Stimulated activated CD8-positive, alpha-beta memory T cell treated with anti-CD3 and anti-CD28 coated beads, Interleukin-12 subunit alpha, Interleukin-12 subunit beta, amount 100 ng/mL, for 1 hour (primary cell): ENCODE measurements around the gene OGFRL1.

ENCODE experiments used
- DNase-seq: peaks from one replicate; pipeline ENCODE4 v3.0.0-alpha.2; 2020; ENCODE audit warnings: low read depth

The OGFRL1 gene

GRCh38 chr6:71334768-71335167, 46.2 kb downstream of the OGFRL1 start:
- DNase-seq = no peak

DNA sequence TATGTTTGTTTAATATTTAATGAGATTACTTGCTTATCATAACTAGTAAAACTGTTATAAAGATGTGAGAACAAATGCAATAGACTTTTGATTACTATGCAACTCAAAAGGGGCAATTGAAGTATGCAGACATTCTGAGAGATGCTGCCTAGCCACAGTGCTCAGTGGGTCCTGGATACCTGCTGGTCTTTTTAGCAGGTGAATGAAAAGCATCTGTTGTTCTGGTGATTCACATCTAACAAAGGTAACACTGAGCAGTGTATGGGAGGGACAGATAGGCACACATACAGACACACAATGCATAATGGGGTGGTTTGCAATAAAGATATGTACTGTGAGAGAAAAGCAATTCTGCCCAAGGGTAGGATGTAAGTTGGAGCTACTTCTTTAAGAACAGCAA, 46.9 kb downstream of the OGFRL1 start:
- DNase-seq = no peak

DNA sequence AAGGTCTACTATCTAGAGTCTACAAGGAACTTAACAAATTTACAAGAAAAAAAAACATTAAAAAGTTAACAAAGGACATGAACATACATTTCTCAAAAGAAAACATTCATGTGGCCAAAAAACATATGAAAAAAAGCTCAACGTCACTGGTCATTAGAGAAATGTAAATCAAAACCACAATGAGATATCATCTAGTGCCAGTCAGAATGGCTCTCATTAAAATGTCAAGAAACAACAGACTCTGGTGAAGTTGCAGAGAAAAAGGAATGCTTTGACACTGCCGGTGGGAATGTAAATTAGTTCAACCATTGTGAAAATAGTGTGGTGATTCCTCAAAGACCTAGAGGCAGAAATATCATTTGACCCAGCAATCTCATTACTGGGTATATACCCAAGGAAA, 48.3 kb downstream of the OGFRL1 start:
- DNase-seq = no peak

GRCh38 chr6:71338540-71339316, 50.1 kb downstream of the OGFRL1 start:
- DNase-seq = no peak

DNA sequence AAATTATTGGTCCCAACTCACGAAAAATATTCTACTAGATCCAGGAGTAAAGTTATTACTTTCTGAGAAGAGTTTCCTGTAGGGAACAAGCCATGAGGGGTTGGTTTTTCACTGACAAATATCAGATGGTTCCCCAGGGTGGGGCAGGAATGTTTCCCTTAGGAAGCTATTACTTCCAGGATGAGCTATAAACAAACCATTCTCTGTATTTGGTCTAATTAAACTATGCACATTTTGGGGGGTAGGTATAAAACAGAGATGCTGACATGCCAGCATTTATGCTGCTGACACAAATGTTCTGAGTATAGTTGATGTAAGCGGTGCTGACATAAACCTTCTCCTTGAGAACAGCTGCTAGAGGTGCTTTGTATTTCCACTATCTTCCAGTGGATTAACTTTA, 54.2 kb downstream of the OGFRL1 start:
- DNase-seq = no peak

- DNase-seq = no peak
Measured at GRCh38 chr6:71345476-71346333, 57.1 kb downstream of the OGFRL1 start.

DNA sequence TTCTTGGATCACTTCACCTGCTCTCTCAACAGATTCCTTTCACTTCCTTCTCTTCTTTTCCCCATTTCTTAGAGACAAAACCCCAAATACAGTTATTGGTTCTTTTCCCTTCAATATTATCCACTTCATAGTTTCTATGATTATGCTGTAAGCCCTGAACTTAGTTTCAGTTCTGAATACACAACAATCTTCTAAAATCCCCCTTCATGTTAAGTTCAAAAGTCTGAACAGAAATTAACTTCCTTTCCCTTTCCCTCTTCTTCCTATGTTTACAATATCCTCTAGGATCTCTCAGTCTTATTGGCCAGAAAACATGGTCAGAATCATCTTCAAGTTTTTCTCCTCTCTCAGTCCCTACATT, 57.7 kb downstream of the OGFRL1 start:
- DNase-seq = no peak

GRCh38 chr6:71347119-71347518, 58.5 kb downstream of the OGFRL1 start:
- no peak for DNase-seq

GRCh38 chr6:71349395-71349794, 60.8 kb downstream of the OGFRL1 start:
- DNase-seq = no peak

- DNase-seq = no peak
Measured at GRCh38 chr6:71349976-71350615, 61.5 kb downstream of the OGFRL1 start.

- no peak for DNase-seq
Measured at GRCh38 chr6:71351190-71351589, 62.6 kb downstream of the OGFRL1 start.
